B cell (primary cell): ENCODE data around the gene FAM168A. TPM values are rescaled to one million over a fixed set of nuclear protein-coding genes. Genes with fewer than 3 reads are reported as not detected.

Experiments used
- ATAC-seq: fragments of 200-7000 bp; cut with Tn5 transposase; one replicate; pipeline ENCODE4 v1.10.0; 2021; ENCODE audit warnings: low read depth, mild to moderate bottlenecking, moderate number of reproducible peaks, moderate library complexity
- CTCF ChIA-PET: fragments of 350-600 bp; sonication (Branson Sonifier 250); formaldehyde crosslinking; loops from one replicate; lab custom pipeline; 2021; ENCODE audit warnings: antibody characterized with exemption, inconsistent platforms; lab: Charles Lee
- POLR2A ChIA-PET: fragments of 350-600 bp; sonication (Branson Sonifier 250); formaldehyde crosslinking; loops from one replicate; lab custom pipeline; 2021; ENCODE audit warnings: antibody characterized with exemption; lab: Charles Lee
- DNase-seq: peaks from one replicate; pipeline ENCODE4 v3.0.0; 2013
- H2AFZ ChIP-seq: 2 replicates; pipeline ENCODE4 v1.6.1; 2012; ENCODE audit warnings: mild to moderate bottlenecking, low read depth, low read length; ENCODE audit not compliant: insufficient read depth, poor library complexity, severe bottlenecking
- H3K27ac ChIP-seq, 2 donors: 1 replicate in 1 of 2; 2 replicates in 1 of 2; pipeline ENCODE4 v1.5.1; 2012 to 2013; ENCODE audit warnings: low read length in 2 of 2, mild to moderate bottlenecking in 2 of 2, moderate library complexity in 1 of 2
- H3K27me3 ChIP-seq, 4 experiments: fragments of 200-600 bp in 1 of 4; sonication (generic) in 1 of 4; replicated peaks in 1 of 4; 1 replicate in 2 of 4; 2 replicates in 2 of 4; pipeline versions ENCODE4 v1.6.1 to v1.7.0; 2013 to 2016; ENCODE audit warnings: low read length in 3 of 4, mild to moderate bottlenecking in 2 of 4, mixed read lengths in 1 of 4, moderate library complexity in 1 of 4; ENCODE audit not compliant: insufficient read depth in 4 of 4, control insufficient read depth in 3 of 4; ENCODE audit errors: control extremely low read depth in 1 of 4
- H3K36me3 ChIP-seq, 2 experiments: replicated peaks in 1 of 2; 1 replicate in 1 of 2; 2 replicates in 1 of 2; pipeline versions ENCODE4 v1.6.1 to v1.7.1; 2013; ENCODE audit warnings: low read length in 1 of 2; ENCODE audit not compliant: insufficient read depth in 2 of 2, control insufficient read depth in 1 of 2; ENCODE audit errors: control extremely low read depth in 1 of 2, extremely low read depth in 1 of 2
- H3K4me1 ChIP-seq, 2 donors: fragments of 200-600 bp in 1 of 2; sonication (generic) in 1 of 2; 1 replicate in 1 of 2; 2 replicates in 1 of 2; pipeline versions ENCODE4 v1.5.1 to v1.6.1; 2013 to 2017; ENCODE audit warnings: low read length in 2 of 2; ENCODE audit not compliant: control insufficient read depth in 2 of 2, insufficient read depth in 2 of 2
- H3K4me2 ChIP-seq: replicated peaks from 2 replicates; pipeline ENCODE3; 2012; ENCODE audit warnings: mild to moderate bottlenecking, low read depth, low read length; ENCODE audit not compliant: poor library complexity, severe bottlenecking
- H3K4me3 ChIP-seq, 5 experiments: fragments of 200-600 bp in 1 of 5; sonication (generic) in 1 of 5; 1 replicate in 3 of 5; 2 replicates in 2 of 5; pipeline versions ENCODE4 v1.5.1 to v1.7.0; 2011 to 2016; ENCODE audit warnings: low read length in 4 of 5, mild to moderate bottlenecking in 4 of 5, low read depth in 2 of 5, control low read depth in 1 of 5, moderate library complexity in 1 of 5; ENCODE audit not compliant: insufficient read depth in 1 of 5; ENCODE audit errors: control extremely low read depth in 1 of 5, extremely low read depth in 1 of 5
- H3K79me2 ChIP-seq: fragments of 200-600 bp; sonication (generic); one replicate; pipeline ENCODE4 v1.6.0; 2016; ENCODE audit warnings: low read length; ENCODE audit not compliant: control insufficient read depth, insufficient read depth
- H3K9ac ChIP-seq: fragments of 200-600 bp; sonication (generic); 2 replicates; pipeline ENCODE4 v1.6.1; 2017; ENCODE audit warnings: mild to moderate bottlenecking, low read length, moderate library complexity
- H3K9me3 ChIP-seq, 3 donors: one replicate each; pipeline versions ENCODE4 v1.6.1 to v1.7.1; 2013; ENCODE audit warnings: low read length in 2 of 3; ENCODE audit not compliant: control insufficient read depth in 2 of 3, insufficient read depth in 1 of 3; ENCODE audit errors: control extremely low read depth in 1 of 3
- H4K20me1 ChIP-seq: 2 replicates; pipeline ENCODE4 v1.6.0; 2012; ENCODE audit warnings: mild to moderate bottlenecking, low read length; ENCODE audit not compliant: insufficient read depth, control insufficient read depth, poor library complexity, severe bottlenecking
- H3K27ac Mint-ChIP-seq: one replicate; pipeline ENCODE4 v1.8.0; 2021; ENCODE audit warnings: mixed read lengths
- H3K27me3 Mint-ChIP-seq: one replicate; pipeline ENCODE4 v1.8.0; 2021; ENCODE audit warnings: mixed read lengths
- H3K4me1 Mint-ChIP-seq: one replicate; pipeline ENCODE4 v1.8.0; 2021; ENCODE audit warnings: mixed read lengths
- H3K4me3 Mint-ChIP-seq: one replicate; pipeline ENCODE4 v1.8.0; 2021; ENCODE audit warnings: mixed read lengths
- H3K9me3 Mint-ChIP-seq: one replicate; pipeline ENCODE4 v1.8.0; 2022; ENCODE audit warnings: mixed read lengths; ENCODE audit not compliant: insufficient read depth
- EZH2 ChIP-seq: IDR thresholded peaks from 2 replicates; pipeline ENCODE4 v1.6.1; 2012; ENCODE audit warnings: borderline replicate concordance, low read depth, mild to moderate bottlenecking, moderate library complexity, low read length; ENCODE audit not compliant: insufficient read depth, poor library complexity, severe bottlenecking
- WGBS: methylation state at CpG from one replicate; pipeline ENCODE4 v1.1.5; 2013; ENCODE audit warnings: missing lambda C conversion rate; ENCODE audit not compliant: insufficient coverage; 5-methylcytosine and 5-hydroxymethylcytosine counted together
- intact Hi-C: fragments of 100-400 bp; cut with micrococcal nuclease; formaldehyde crosslinking; loops from one replicate; pipeline ENCODE4 v1.10.0; 2022
- polyA plus RNA-seq: library from polyadenylated mRNA; depleted of rRNA; stranded (reverse); fragments of >200 nt; gene quantifications from 2 replicates; pipeline ENCODE4 v1.2.3, GENCODE V29; 2012
- total RNA-seq, 2 donors: library from RNA; stranded (reverse); fragments of 120-200 nt in 1 of 2; gene quantifications; 1 replicate in 1 of 2; 2 replicates in 1 of 2; pipeline versions ENCODE4 v1.2.3 to v1.2.4, GENCODE V29; 2013 to 2022
- TF ChIP-seq, protein P1 (sequence below): fragments of 200-600 bp; IDR thresholded peaks from one replicate; pipeline ENCODE4 v1.8.0; 2022; ENCODE audit warnings: antibody characterized with exemption, mild to moderate bottlenecking

Gene FAM168A
- total and polyA plus RNA-seq, 2 donors (not counting 1 experiment from before 2014, with no cell fraction given) = 11.0 to 26.8 TPM

DNA sequence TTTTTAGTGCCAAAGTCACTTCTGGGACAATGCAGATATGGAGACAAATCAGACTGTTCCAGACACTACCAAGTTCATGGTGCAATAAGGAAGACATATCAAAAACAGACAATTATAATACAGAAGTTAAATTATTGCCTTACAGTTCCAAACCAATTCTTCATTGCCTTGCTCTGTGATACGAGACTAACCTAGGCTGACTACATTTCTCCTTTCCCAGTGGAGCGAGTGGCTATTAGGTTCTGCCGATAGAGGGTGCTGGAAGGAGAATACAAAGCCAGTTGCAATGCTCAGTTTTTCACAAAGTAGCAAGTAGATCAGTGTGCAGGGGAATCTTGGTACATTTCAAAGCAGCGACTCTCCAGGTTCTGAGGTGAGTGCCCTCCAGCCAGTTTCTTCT is 67.8 kb downstream of the FAM168A start:
- ChIA-PET POLR2A (interaction anchor here (0.7 kb wide), 1 partner anchor 48 kb away, joined by 5 read pairs; no protein-coding TSS in a partner anchor), CTCF (interaction anchor here (0.6 to 1.6 kb wide), 3 partner anchors 11 to 14 kb away, joined by 3 to 4 read pairs (median 3); no protein-coding TSS in a partner anchor)
- no peak overlapping the region for H2AFZ ChIP-seq
- DNase-seq (peak; percentile 9), ATAC-seq (no peak)
- H3K4me3 ChIP-seq = no peak overlapping the region
- intact Hi-C loops = no loop called here
- H3K79me2 ChIP-seq = peaks cover 10% of the 10 kb centered on the region
- no peak overlapping the region for H3K27ac Mint-ChIP-seq
- WGBS = no CpG with 5 or more reads among the region's 4 CpGs
- H3K27me3 Mint-ChIP-seq = no peaks in the 10 kb centered on the region
- H3K4me3 Mint-ChIP-seq = no peak overlapping the region
- H3K4me1 Mint-ChIP-seq = peaks cover 25% of the 10 kb centered on the region
- H3K27ac ChIP-seq = no peak overlapping the region
- TF ChIP-seq EZH2 = no peak
- TF ChIP-seq, protein P1, sequence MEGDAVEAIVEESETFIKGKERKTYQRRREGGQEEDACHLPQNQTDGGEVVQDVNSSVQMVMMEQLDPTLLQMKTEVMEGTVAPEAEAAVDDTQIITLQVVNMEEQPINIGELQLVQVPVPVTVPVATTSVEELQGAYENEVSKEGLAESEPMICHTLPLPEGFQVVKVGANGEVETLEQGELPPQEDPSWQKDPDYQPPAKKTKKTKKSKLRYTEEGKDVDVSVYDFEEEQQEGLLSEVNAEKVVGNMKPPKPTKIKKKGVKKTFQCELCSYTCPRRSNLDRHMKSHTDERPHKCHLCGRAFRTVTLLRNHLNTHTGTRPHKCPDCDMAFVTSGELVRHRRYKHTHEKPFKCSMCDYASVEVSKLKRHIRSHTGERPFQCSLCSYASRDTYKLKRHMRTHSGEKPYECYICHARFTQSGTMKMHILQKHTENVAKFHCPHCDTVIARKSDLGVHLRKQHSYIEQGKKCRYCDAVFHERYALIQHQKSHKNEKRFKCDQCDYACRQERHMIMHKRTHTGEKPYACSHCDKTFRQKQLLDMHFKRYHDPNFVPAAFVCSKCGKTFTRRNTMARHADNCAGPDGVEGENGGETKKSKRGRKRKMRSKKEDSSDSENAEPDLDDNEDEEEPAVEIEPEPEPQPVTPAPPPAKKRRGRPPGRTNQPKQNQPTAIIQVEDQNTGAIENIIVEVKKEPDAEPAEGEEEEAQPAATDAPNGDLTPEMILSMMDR = no peak
- no peaks in the 10 kb centered on the region for H3K36me3 ChIP-seq
- H3K4me1 ChIP-seq = peaks cover 8 to 11% of the 10 kb centered on the region in 2 donors
- H3K9me3 ChIP-seq = no peaks in the 10 kb centered on the region
- no peak overlapping the region for H3K4me2 ChIP-seq
- no peaks in the 10 kb centered on the region for H4K20me1 ChIP-seq
- no peak overlapping the region for H3K9ac ChIP-seq
- no peaks in the 10 kb centered on the region for H3K9me3 Mint-ChIP-seq
- H3K27me3 ChIP-seq = no peaks in the 10 kb centered on the region

GRCh38 chr11:73529204-73529530 is 68.7 kb downstream of the FAM168A start:
- intact Hi-C loops = no loop called here
- POLR2A ChIA-PET = interaction anchor here (0.7 kb wide), 1 partner anchor 1262 kb away, joined by 5 read pairs; no protein-coding TSS in a partner anchor

More at GRCh38 chr11:73529204-73529530, 68.7 kb downstream of the FAM168A start:
- H3K9me3 Mint-ChIP-seq = no peaks in the 10 kb centered on the region
- no peak overlapping the region for H3K4me3 ChIP-seq
- peak overlapping the region; percentile 62 for H3K4me2 ChIP-seq
- no peak for TF ChIP-seq EZH2
- TF ChIP-seq, protein P1 = no peak
- H3K4me1 Mint-ChIP-seq = peaks cover 25% of the 10 kb centered on the region
- DNase-seq (no peak), ATAC-seq (no peak)
- peak overlapping the region; percentile 58 for H3K9ac ChIP-seq
- H3K27ac ChIP-seq = peak overlapping the region in 1 of 2 donors; percentile 57
- H3K79me2 ChIP-seq = peaks cover 13% of the 10 kb centered on the region
- H3K4me1 ChIP-seq = peaks cover 8 to 11% of the 10 kb centered on the region in 2 donors
- no peaks in the 10 kb centered on the region for H3K9me3 ChIP-seq
- no peaks in the 10 kb centered on the region for H4K20me1 ChIP-seq
- no peak overlapping the region for H3K27ac Mint-ChIP-seq
- CTCF ChIA-PET = interaction anchor here (1.1 to 1.6 kb wide), 2 partner anchors 12 to 15 kb away, joined by 3 to 4 read pairs; no protein-coding TSS in a partner anchor
- H3K4me3 Mint-ChIP-seq = peak overlapping the region; percentile 80
- H3K36me3 ChIP-seq = no peaks in the 10 kb centered on the region
- H3K27me3 Mint-ChIP-seq = no peaks in the 10 kb centered on the region
- H2AFZ ChIP-seq = peak overlapping the region; percentile 71
- no peaks in the 10 kb centered on the region for H3K27me3 ChIP-seq
